ENCODE data around the gene MYH13.

MYH13 gene

GRCh38 chr17:10286324-10286723, 86.5 kb downstream of the MYH13 start:
- no peaks in the 10 kb centered on the region for H4K20me1 ChIP-seq (ENCODE audit: insufficient read depth, low read length)
- H3K4me1 ChIP-seq (ENCODE audit: low read length): no peaks in the 10 kb centered on the region
- H3K9me2 ChIP-seq (replicated peaks; ENCODE audit: insufficient read depth, low read length): no peaks in the 10 kb centered on the region
- H3K4me3 ChIP-seq (ENCODE audit: low read length): no peak overlapping the region
- no peak overlapping the region for H3K27ac ChIP-seq (ENCODE audit: low read length)
- TF ChIP-seq EZH2 (optimal IDR thresholded peaks at IDR 0.05; ENCODE audit: low read depth, low read length): no peak
- TF ChIP-seq EZH2phosphoT487 (IDR thresholded peaks at IDR 0.05; ENCODE audit: low read length): no peak
- TF ChIP-seq, protein P1, sequence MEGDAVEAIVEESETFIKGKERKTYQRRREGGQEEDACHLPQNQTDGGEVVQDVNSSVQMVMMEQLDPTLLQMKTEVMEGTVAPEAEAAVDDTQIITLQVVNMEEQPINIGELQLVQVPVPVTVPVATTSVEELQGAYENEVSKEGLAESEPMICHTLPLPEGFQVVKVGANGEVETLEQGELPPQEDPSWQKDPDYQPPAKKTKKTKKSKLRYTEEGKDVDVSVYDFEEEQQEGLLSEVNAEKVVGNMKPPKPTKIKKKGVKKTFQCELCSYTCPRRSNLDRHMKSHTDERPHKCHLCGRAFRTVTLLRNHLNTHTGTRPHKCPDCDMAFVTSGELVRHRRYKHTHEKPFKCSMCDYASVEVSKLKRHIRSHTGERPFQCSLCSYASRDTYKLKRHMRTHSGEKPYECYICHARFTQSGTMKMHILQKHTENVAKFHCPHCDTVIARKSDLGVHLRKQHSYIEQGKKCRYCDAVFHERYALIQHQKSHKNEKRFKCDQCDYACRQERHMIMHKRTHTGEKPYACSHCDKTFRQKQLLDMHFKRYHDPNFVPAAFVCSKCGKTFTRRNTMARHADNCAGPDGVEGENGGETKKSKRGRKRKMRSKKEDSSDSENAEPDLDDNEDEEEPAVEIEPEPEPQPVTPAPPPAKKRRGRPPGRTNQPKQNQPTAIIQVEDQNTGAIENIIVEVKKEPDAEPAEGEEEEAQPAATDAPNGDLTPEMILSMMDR (IDR thresholded peaks at IDR 0.05; ENCODE audit: low read length): no peak
- no peaks in the 10 kb centered on the region for H3K27me3 ChIP-seq (replicated peaks; ENCODE audit: insufficient read depth, low read length)
- DNase-seq: no peak
- H3K79me2 ChIP-seq (ENCODE audit: low read length): no peaks in the 10 kb centered on the region
- no peaks in the 10 kb centered on the region for H3F3A ChIP-seq (ENCODE audit: insufficient read depth, low read length)
- no peak overlapping the region for H3K4me2 ChIP-seq (ENCODE audit: low read depth, low read length)
- no peaks in the 10 kb centered on the region for H3K9me3 ChIP-seq (replicated peaks; ENCODE audit: insufficient read depth, low read length)
- no peak overlapping the region for H3K9ac ChIP-seq (ENCODE audit: low read length)
- no peak overlapping the region for H2AFZ ChIP-seq (ENCODE audit: low read length)
- no peaks in the 10 kb centered on the region for H3K36me3 ChIP-seq (replicated peaks; ENCODE audit: insufficient read depth, low read length)

DNA sequence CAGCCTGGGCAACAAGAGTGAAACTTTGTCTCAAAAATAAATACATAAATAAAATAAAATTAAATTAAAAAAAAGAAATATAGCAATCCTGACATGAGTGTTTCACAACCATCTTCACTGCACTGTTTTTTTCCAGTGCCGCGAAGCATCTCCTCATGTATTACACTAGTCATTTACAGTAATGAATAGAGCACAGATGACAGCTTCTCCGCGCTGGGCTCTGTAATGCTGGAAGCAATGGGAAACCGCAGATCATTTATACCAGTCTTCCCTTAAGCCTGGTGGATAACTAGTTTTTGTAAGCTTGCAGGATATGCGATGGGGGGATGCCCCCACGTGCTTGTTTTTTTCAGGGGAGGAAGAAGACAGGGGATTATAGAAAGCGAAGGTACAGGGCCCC, 86.9 kb downstream of the MYH13 start:
- no peak overlapping the region for H3K4me2 ChIP-seq (ENCODE audit: low read depth, low read length)
- H3K4me3 ChIP-seq (ENCODE audit: low read length): no peak overlapping the region
- H3K9ac ChIP-seq (ENCODE audit: low read length): no peak overlapping the region
- no peaks in the 10 kb centered on the region for H3K79me2 ChIP-seq (ENCODE audit: low read length)
- H4K20me1 ChIP-seq (ENCODE audit: insufficient read depth, low read length): no peaks in the 10 kb centered on the region
- DNase-seq: no peak
- TF ChIP-seq, protein P1 (IDR thresholded peaks at IDR 0.05; ENCODE audit: low read length): no peak
- TF ChIP-seq EZH2phosphoT487 (IDR thresholded peaks at IDR 0.05; ENCODE audit: low read length) (no peak), EZH2 (optimal IDR thresholded peaks at IDR 0.05; ENCODE audit: low read depth, low read length) (no peak)
- no peaks in the 10 kb centered on the region for H3K27me3 ChIP-seq (replicated peaks; ENCODE audit: insufficient read depth, low read length)
- H3K9me2 ChIP-seq (replicated peaks; ENCODE audit: insufficient read depth, low read length): no peaks in the 10 kb centered on the region
- H3F3A ChIP-seq (ENCODE audit: insufficient read depth, low read length): no peaks in the 10 kb centered on the region
- H3K36me3 ChIP-seq (replicated peaks; ENCODE audit: insufficient read depth, low read length): no peaks in the 10 kb centered on the region
- no peaks in the 10 kb centered on the region for H3K9me3 ChIP-seq (replicated peaks; ENCODE audit: insufficient read depth, low read length)
- H3K4me1 ChIP-seq (ENCODE audit: low read length): no peaks in the 10 kb centered on the region
- no peak overlapping the region for H2AFZ ChIP-seq (ENCODE audit: low read length)
- no peak overlapping the region for H3K27ac ChIP-seq (ENCODE audit: low read length)

DNA sequence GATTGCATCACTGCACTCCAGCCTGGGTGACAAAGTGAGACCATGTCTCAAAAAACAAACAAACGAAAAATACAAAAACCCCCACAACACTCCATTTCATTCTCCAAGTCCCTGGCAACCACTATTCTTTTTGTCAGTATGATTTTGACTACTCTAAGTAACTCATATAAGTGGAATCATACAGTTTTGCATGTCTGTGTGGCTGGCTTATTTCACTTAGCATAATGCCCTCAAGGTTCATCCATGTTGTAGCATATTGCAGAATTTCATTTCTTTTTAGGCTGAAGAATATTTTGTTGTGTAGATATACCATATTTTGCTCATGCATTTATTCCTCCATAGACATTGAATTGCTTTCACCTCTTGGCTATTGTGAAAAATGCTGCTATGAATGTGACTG, 92.7 kb downstream of the MYH13 start:
- no peak for DNase-seq
- no peak overlapping the region for H3K4me2 ChIP-seq (ENCODE audit: low read depth, low read length)
- no peak overlapping the region for H3K4me3 ChIP-seq (ENCODE audit: low read length)
- no peaks in the 10 kb centered on the region for H3K36me3 ChIP-seq (replicated peaks; ENCODE audit: insufficient read depth, low read length)
- H3K9me3 ChIP-seq (replicated peaks; ENCODE audit: insufficient read depth, low read length): no peaks in the 10 kb centered on the region
- H3K4me1 ChIP-seq (ENCODE audit: low read length): no peaks in the 10 kb centered on the region
- no peaks in the 10 kb centered on the region for H3K79me2 ChIP-seq (ENCODE audit: low read length)
- TF ChIP-seq EZH2phosphoT487 (IDR thresholded peaks at IDR 0.05; ENCODE audit: low read length) (no peak), EZH2 (optimal IDR thresholded peaks at IDR 0.05; ENCODE audit: low read depth, low read length) (no peak)
- TF ChIP-seq, protein P1 (IDR thresholded peaks at IDR 0.05; ENCODE audit: low read length): no peak
- no peaks in the 10 kb centered on the region for H3K9me2 ChIP-seq (replicated peaks; ENCODE audit: insufficient read depth, low read length)
- H3F3A ChIP-seq (ENCODE audit: insufficient read depth, low read length): no peaks in the 10 kb centered on the region
- no peak overlapping the region for H3K27ac ChIP-seq (ENCODE audit: low read length)
- H3K27me3 ChIP-seq (replicated peaks; ENCODE audit: insufficient read depth, low read length): no peaks in the 10 kb centered on the region
- no peak overlapping the region for H2AFZ ChIP-seq (ENCODE audit: low read length)
- no peak overlapping the region for H3K9ac ChIP-seq (ENCODE audit: low read length)
- H4K20me1 ChIP-seq (ENCODE audit: insufficient read depth, low read length): no peaks in the 10 kb centered on the region
